Midbrain (tissue), 1 donor: ENCODE data around the gene NHEJ1.

ENCODE experiments used
- DNase-seq: peaks from one replicate; lab custom pipeline; 2025; lab: John Stamatoyannopoulos, UW

Gene NHEJ1

DNA sequence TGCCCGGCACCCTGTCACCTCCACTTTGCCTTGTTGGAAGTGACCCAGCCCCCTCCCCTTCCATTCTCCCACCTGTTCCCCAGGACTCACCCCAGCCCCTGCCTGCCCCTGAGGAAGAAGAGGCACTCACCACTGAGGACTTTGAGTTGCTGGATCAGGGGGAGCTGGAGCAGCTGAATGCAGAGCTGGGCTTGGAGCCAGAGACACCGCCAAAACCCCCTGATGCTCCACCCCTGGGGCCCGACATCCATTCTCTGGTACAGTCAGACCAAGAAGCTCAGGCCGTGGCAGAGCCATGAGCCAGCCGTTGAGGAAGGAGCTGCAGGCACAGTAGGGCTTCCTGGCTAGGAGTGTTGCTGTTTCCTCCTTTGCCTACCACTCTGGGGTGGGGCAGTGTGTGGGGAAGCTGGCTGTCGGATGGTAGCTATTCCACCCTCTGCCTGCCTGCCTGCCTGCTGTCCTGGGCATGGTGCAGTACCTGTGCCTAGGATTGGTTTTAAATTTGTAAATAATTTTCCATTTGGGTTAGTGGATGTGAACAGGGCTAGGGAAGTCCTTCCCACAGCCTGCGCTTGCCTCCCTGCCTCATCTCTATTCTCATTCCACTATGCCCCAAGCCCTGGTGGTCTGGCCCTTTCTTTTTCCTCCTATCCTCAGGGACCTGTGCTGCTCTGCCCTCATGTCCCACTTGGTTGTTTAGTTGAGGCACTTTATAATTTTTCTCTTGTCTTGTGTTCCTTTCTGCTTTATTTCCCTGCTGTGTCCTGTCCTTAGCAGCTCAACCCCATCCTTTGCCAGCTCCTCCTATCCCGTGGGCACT is 21.9 kb upstream of the NHEJ1 start:
- no peak for DNase-seq

DNA sequence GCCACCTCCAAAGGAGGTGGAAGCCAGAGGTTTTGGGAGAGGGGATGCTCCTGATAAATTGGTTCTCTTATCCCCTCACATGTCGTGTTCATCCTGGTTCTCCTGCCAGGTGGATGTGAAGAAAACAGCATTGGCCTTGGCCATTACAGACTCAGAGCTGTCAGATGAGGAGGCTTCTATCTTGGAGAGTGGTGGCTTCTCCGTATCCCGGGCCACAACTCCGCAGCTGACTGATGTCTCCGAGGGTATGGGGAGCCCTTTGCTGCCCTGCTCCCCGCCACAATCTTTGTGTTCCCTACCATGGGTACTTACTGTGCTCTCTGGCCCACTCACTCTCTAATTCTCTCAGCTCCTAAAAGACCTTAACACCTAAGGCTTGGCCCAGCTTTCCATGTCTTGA is 20.9 kb upstream of the NHEJ1 start:
- DNase-seq, result no peak

GRCh38 chr2:219180961-219181360 is 20.3 kb upstream of the NHEJ1 start:
- no peak for DNase-seq

DNA sequence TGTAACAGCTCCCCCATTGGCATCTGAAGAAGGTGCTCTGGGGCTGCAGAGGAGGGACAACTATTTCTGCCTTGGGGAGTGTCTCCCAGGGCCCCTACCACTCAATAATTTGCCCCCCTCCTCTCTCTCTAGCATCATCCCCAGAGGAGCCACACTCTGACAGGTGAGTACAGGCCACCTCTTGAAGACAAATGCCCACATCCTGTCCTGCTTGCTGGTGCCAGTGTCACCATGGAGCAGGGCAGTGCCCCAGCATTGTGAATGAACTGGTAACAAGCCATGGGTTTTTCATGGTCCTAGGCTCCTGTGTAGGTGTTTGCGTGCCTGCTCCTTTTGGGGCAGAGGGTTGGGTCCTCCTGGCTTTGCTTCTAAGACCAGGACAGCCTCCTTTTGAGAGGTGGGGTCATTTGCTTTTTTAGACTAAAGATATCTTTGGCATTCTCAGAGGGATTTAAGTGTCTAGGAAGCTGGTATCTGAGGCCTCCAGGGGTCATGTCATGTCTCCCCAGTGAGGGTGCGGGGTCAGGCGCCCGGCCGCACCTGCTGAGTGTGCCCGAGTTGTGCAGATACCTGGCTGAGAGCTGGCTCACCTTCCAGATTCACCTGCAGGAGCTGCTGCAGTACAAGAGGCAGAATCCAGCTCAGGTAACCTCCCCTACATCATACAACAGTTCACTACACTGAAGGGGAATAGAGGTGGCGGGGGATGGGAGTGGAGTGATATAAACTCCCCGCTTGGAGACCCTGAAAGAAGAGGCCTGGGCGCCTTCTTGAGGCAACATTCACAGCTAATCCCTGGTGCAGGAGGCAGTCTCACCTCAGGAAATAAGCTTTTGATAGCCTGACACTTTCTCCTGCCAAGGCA is 19.2 kb upstream of the NHEJ1 start:
- no peak for DNase-seq

- no peak for DNase-seq
These were observed 18.0 kb upstream of the NHEJ1 start for GRCh38 chr2:219178377-219179175.

GRCh38 chr2:219177552-219178376 is 17.1 kb upstream of the NHEJ1 start, which contains the start of gene RETREG2:
Gene RETREG2, plus strand, starts transcription at chr2:219178275. Its CDS starts 78 bp downstream, at chr2:219178353.
- peak; percentile 87 for DNase-seq

DNA sequence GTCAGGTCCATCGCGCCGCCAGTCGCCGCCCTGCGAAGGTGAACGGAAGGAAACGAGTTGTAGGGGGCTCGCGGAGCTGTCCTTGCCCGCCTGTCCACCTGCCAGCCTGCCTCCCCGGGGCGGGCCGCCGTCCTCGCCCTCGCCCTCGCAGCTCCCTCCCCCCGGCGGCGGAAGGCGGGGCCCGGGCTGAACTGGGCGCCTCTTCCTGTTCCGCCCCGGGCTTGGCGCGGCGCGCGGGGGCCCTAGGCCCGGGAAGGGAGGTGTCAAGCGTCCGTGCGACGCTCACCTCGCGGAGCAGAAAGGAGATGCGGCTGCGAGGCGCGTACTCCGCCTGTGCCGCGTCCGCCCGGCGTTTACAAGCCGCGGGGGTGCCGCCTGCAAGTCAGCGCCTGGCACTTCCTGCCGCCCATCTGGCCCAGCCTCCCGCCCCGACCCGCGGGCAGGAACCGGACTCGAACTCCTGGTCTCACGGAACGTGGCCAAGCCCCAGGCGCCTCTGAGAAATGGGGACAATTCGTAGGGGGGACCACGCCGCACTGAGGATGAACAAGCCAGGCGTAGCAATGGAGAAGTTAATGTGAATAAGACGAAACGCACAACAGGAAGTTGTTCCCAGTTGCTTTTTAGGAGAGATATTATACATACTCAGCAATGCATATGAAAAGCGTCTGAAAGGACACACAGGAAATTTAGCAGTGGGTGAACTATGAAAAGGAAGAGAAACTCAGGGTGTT is 16.4 kb upstream of the NHEJ1 start, which contains the start of gene CNPPD1:
TSS of gene CNPPD1 (minus strand) at position 108 of the 734 bp plus-strand sequence. CDS start at position 11, 97 bp downstream.
- DNase-seq, result peak; percentile 90

DNA sequence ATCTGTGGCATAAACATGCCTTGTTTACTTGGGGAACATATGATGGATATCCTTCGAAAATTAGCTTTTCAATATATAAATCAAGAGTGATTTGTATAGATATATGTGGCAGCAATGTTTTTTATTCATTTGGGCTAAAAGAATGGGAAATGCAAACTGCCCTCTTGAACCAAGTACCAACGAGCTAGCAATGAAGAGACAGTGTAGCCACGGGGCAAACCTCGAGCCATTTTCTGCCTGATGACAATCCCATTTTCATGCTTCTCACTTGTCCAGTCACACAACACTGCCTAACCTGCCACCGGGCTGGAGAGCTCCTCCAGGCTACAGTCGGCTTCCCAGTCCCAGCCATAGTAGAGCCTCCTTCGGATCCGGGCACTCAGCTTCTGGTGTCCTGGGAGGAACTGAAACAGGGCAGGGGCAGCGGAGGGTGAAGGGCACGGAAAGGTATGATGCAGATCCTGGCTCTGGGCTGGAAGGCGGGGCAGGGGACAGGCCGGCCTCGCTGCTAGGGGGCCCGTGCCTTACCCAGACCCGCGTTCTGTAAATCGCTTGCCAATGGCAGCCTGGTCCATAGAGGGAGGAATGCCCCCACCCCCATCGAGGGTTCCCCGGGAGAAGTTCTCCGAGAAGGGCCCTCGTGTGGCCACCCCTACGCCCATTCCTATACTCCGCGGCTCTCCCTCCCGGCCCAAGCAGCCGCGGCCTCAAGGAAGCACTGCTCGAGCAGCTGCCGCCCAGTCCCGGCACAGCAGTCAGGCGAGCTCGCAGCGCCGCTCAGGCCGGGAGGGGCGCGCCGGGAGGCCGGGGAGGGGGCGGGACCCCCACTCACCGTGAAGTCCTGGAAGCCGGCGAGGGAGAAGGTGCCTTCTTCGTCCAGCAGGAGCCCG is 15.6 kb upstream of the NHEJ1 start:
- peak; percentile 60 for DNase-seq

GRCh38 chr2:219175486-219175885 is 14.9 kb upstream of the NHEJ1 start:
- no peak for DNase-seq

- no peak for DNase-seq
These were observed 14.2 kb upstream of the NHEJ1 start for GRCh38 chr2:219174801-219175200.

DNA sequence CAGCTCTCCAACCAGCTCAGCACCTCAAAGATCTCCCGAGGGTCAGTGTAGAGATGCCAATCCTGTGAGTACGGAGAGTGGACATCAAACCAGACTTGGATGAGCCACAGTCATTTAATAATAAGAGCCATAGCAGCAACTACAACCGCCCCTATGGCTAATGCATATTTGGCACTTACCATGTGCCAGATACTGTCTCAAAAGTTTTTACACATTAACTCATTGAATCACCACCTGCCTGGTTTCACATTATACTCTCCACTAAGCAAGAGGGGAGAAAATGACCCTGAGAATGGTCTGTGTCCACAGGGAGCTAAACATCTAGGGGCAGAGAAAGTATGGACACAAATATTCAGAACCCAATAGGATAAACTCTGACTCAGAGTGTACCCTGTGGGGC is 13.5 kb upstream of the NHEJ1 start:
- no peak for DNase-seq

DNA sequence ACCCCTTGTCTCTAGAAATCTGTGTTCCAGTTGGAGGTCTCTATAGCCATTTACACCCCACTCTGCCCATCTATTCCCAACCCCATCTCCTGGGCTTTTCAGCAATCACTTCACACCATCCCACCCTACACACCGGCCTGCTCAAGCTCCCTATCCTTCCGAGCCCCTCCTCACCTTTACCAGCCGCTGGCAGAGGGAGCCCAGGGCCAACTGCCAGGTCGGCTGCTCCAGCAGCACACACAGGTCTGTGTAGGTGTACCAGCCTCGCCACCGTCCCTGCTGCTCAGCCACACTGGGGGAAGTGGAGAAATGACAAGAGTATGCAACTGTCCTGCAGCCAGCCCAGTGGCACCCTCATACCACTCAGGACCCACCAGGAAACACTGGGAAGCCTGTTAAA is 12.6 kb upstream of the NHEJ1 start:
- DNase-seq, result no peak

GRCh38 chr2:219172231-219173154 is 11.9 kb upstream of the NHEJ1 start:
- DNase-seq, result no peak

DNA sequence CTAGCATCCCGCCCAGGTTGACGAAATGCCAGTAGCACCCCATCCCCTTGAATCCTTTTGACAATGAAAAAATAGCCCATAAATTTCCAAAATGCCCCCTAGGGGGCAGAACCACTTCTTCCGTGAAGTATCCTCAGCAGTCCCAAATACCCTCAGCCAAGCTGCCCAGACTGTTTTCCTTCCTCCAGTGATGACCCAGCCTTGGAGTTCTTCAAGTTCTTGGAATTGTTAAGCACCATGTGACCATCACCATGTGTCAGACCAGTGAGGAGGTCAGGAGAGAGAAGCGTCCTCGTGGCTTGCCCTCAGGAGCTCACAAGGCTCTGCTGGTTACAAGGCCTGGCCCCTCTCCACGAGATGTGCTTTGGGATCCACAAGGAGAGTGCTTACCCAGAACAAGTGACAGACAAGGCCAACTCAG is 10.6 kb upstream of the NHEJ1 start:
- DNase-seq, result peak; percentile 52

GRCh38 chr2:219169930-219170654 is 9.5 kb upstream of the NHEJ1 start, which contains the start of gene SLC23A3:
Gene SLC23A3, minus strand, starts transcription at chr2:219170029. Its CDS starts 45 bp downstream, at chr2:219169984.
- DNase-seq, result no peak

DNA sequence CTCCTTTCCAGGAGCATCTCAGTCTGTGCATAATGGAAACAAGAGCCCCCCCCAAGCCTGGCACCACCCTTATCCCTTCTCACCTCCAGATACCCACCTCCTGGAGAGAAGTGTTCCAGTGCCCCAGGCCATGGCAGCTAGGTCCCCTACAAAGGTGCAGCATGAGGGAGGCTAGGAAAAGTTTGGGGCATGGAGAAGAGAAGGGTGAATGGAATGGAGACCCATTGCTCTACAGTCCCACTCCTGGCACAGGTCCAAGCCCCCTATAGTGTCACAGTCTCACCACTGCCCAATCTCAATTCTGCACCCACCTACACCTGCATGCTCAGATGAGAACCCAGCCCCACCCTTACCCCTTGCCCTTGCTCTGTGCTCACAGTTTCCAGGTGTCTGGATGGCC is 8.3 kb upstream of the NHEJ1 start:
- no peak for DNase-seq

- no peak for DNase-seq
These were observed 7.9 kb upstream of the NHEJ1 start for GRCh38 chr2:219168526-219168925.
